ENCODE measurements around the gene KCNQ4. TPM values are rescaled to one million over a fixed set of nuclear protein-coding genes. Genes with fewer than 3 reads are reported as not detected.
A peak's percentile ranks its signal among the peaks of the same experiment; 100 is the strongest.

KCNQ4 gene
- total and polyA plus RNA-seq, 2 of the 13 experiments (the other 11 are each of a cell fraction or from before 2014, with no cell fraction given) = 0.02 to 0.09 TPM

GRCh38 chr1:40789661-40790430 is 6.3 kb downstream of the KCNQ4 start:
- in situ Hi-C loops (cut with HindIII; ENCODE audit: extremely low pct_ligation_motif_present, low pct_unique_long_range_greater_than_20kb) (no loop called here), intact Hi-C loops (cut with micrococcal nuclease; ENCODE audit: unreplicated experiment) (loop anchor here (10.0 kb wide), 2 partner anchors 55 to 175 kb away; no protein-coding TSS in a partner anchor)
- no peak overlapping the region for H3K4me2 ChIP-seq (ENCODE audit: low read depth, low read length)
- TF ChIP-seq ZNF768 (CRISPR knock-in tag; IDR thresholded peaks at IDR 0.05) (peak; percentile 39; the same call in 1 of the 2 replicates), ZNF225 (CRISPR knock-in tag; IDR thresholded peaks at IDR 0.05) (no peak)
- DNase-seq (ENCODE audit: low spot score) = no peak
- H3K9ac ChIP-seq (ENCODE audit: insufficient read depth, low read depth, low read length) = no peak overlapping the region
- 57% methylated on average over 13 of the region's 13 CpGs for WGBS (ENCODE audit: low lambda C conversion rate)
- H3K27me3 ChIP-seq (ENCODE audit: control insufficient read depth in 1 of 2, insufficient read depth in 2 of 2, low read length in 2 of 2) = peaks cover 1 to 35% of the 10 kb centered on the region in 2 experiments; a peak in 4 of 5 replicates
- no peaks in the 10 kb centered on the region for H3K79me2 ChIP-seq (ENCODE audit: insufficient read depth, low read length)
- no TSS peak for BruUV-seq (replicated peaks)
- H4K20me1 ChIP-seq (ENCODE audit: insufficient read depth, low read length) = no peaks in the 10 kb centered on the region
- ATAC-seq = no peak
- ChIA-PET POLR2A (no interaction called here), CTCF (ENCODE audit: low intra/inter-chr PET ratio, low total read pairs) (no interaction called here)
- H3K4me1 ChIP-seq (ENCODE audit: insufficient read depth, low read length) = peaks cover 33% of the 10 kb centered on the region
- no peak overlapping the region for H2AFZ ChIP-seq (ENCODE audit: low read length)
- no peaks in the 10 kb centered on the region for H3K36me3 ChIP-seq (replicated peaks in 1 of 2; ENCODE audit: control insufficient read depth in 1 of 2, insufficient read depth in 2 of 2, low read length in 2 of 2)
- H3K27ac ChIP-seq (ENCODE audit: extremely low read length, insufficient read depth, low read length) = no peak overlapping the region
- H3K9me3 ChIP-seq (ENCODE audit: low read length) = no peaks in the 10 kb centered on the region
- H3K4me3 ChIP-seq (replicated peaks in 1 of 3; ENCODE audit: insufficient read depth in 1 of 3, low read depth in 2 of 3, low read length in 3 of 3) = no peak overlapping the region
- no peak for FAIRE-seq

DNA sequence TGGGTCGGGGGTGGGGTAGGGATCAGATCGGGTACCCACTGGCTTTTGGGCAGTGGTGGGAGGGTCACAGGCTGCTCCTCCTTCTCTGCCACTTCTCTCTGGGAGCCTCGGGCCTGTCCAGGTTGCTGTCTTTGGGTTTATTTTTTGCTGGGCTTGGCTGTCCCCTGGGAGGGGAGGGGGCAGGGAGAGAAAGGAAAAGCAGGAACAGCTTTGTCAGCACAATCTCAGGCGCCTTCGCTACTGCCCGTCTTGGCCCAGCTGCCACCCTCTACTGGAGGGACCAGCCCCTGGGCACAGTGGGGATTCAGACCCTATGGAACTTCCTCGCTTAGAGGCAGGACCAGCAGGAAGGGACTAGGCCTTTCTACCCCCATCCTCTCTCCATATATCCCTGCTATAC is 8.4 kb downstream of the KCNQ4 start:
- H3K4me3 ChIP-seq (replicated peaks in 1 of 3; ENCODE audit: insufficient read depth in 1 of 3, low read depth in 2 of 3, low read length in 3 of 3) = no peak overlapping the region
- ATAC-seq (no peak), DNase-seq (ENCODE audit: low spot score) (no peak), FAIRE-seq (no peak)
- peaks cover 1 to 33% of the 10 kb centered on the region in 2 experiments; a peak in 4 of 5 replicates for H3K27me3 ChIP-seq (ENCODE audit: control insufficient read depth in 1 of 2, insufficient read depth in 2 of 2, low read length in 2 of 2)
- BruUV-seq (replicated peaks) = no TSS peak
- H3K9me3 ChIP-seq (ENCODE audit: low read length) = no peaks in the 10 kb centered on the region
- no peaks in the 10 kb centered on the region for H4K20me1 ChIP-seq (ENCODE audit: insufficient read depth, low read length)
- POLR2A ChIA-PET = no interaction called here
- in situ Hi-C loops (cut with HindIII; ENCODE audit: extremely low pct_ligation_motif_present, low pct_unique_long_range_greater_than_20kb) (no loop called here), intact Hi-C loops (cut with micrococcal nuclease; ENCODE audit: unreplicated experiment) (loop anchor here (10.0 kb wide), 1 partner anchor 53 kb away; no protein-coding TSS in a partner anchor)
- WGBS (ENCODE audit: low lambda C conversion rate) = 30% methylated on average over 7 of the region's 7 CpGs
- TF ChIP-seq MAFF (IDR thresholded peaks at IDR 0.05; ENCODE audit: low read depth, low read length) = peak; percentile 33; the same call in 1 of the 2 replicates
- no peak for TF ChIP-seq GABPA (IDR thresholded peaks at IDR 0.05; ENCODE audit: low read depth, low read length)
- no peak for TF ChIP-seq GABPA (CRISPR knock-in tag; IDR thresholded peaks at IDR 0.05; ENCODE audit: low read depth)
- peak; percentile 49 to 57 for TF ChIP-seq MAFK (conservative IDR thresholded peaks at IDR 0.05 in 1 of 2, IDR thresholded peaks at IDR 0.05 in 1 of 2; ENCODE audit: low read length in 2 of 2)
- no peak for TF ChIP-seq MED13 (CRISPR knock-in tag; IDR thresholded peaks at IDR 0.05)
- no peak for TF ChIP-seq ZNF234 (CRISPR knock-in tag; conservative IDR thresholded peaks at IDR 0.05)
- CTCF ChIA-PET (ENCODE audit: low intra/inter-chr PET ratio, low total read pairs) = no interaction called here
- H2AFZ ChIP-seq (ENCODE audit: low read length) = no peak overlapping the region
- peaks cover 39% of the 10 kb centered on the region for H3K4me1 ChIP-seq (ENCODE audit: insufficient read depth, low read length)
- H3K4me2 ChIP-seq (ENCODE audit: low read depth, low read length) = no peak overlapping the region
- no peak overlapping the region for H3K27ac ChIP-seq (ENCODE audit: extremely low read length, insufficient read depth, low read length)
- H3K9ac ChIP-seq (ENCODE audit: insufficient read depth, low read depth, low read length) = no peak overlapping the region
- H3K79me2 ChIP-seq (ENCODE audit: insufficient read depth, low read length) = no peaks in the 10 kb centered on the region
- no peaks in the 10 kb centered on the region for H3K36me3 ChIP-seq (replicated peaks in 1 of 2; ENCODE audit: control insufficient read depth in 1 of 2, insufficient read depth in 2 of 2, low read length in 2 of 2)

Data from HepG2 (cell line).